HG03139 (cell line): ENCODE data around the gene MBNL1.

ENCODE experiments used
- ATAC-seq: cut with Tn5 transposase; IDR thresholded peaks from one replicate; pipeline ENCODE4 v1.9.1; 2021; ENCODE audit not compliant: unreplicated experiment

Gene MBNL1

GRCh38 chr3:152268555-152269055 is at the start of gene MBNL1:
TSS of gene MBNL1 (plus strand) at chr3:152268929. CDS start at chr3:152300194, 31,265 bp downstream.
- peak; percentile 47 for ATAC-seq

- ATAC-seq: no peak
These were observed 49.5 kb upstream of the MBNL1 start for GRCh38 chr3:152219216-152219615.

GRCh38 chr3:152219769-152220255 is 48.9 kb upstream of the MBNL1 start:
- ATAC-seq: no peak

GRCh38 chr3:152222327-152222726 is 46.4 kb upstream of the MBNL1 start:
- ATAC-seq: no peak

GRCh38 chr3:152225201-152225600 is 43.5 kb upstream of the MBNL1 start:
- ATAC-seq: no peak

GRCh38 chr3:152226176-152226575 is 42.6 kb upstream of the MBNL1 start:
- no peak for ATAC-seq

GRCh38 chr3:152227027-152227426 is 41.7 kb upstream of the MBNL1 start:
- ATAC-seq: no peak

- no peak for ATAC-seq
These were observed 39.0 kb upstream of the MBNL1 start for GRCh38 chr3:152229692-152230091.

- no peak for ATAC-seq
These were observed 38.4 kb upstream of the MBNL1 start for GRCh38 chr3:152230370-152230769.

GRCh38 chr3:152232001-152232400 is 36.7 kb upstream of the MBNL1 start:
- ATAC-seq: no peak

GRCh38 chr3:152232679-152233078 is 36.0 kb upstream of the MBNL1 start:
- no peak for ATAC-seq

- ATAC-seq: no peak
These were observed 33.9 kb upstream of the MBNL1 start for GRCh38 chr3:152234657-152235375.

GRCh38 chr3:152235709-152236298 is 32.9 kb upstream of the MBNL1 start:
- ATAC-seq: no peak

GRCh38 chr3:152236716-152237115 is 32.0 kb upstream of the MBNL1 start:
- ATAC-seq: no peak

- ATAC-seq: peak; percentile 53
These were observed 27.3 kb upstream of the MBNL1 start for GRCh38 chr3:152241142-152242017.

GRCh38 chr3:152243301-152243711 is 25.4 kb upstream of the MBNL1 start:
- ATAC-seq: peak; percentile 63

- peak; percentile 21 for ATAC-seq
These were observed 24.8 kb upstream of the MBNL1 start for GRCh38 chr3:152243721-152244516.

- no peak for ATAC-seq
These were observed 24.2 kb upstream of the MBNL1 start for GRCh38 chr3:152244517-152244888.

- ATAC-seq: no peak
These were observed 23.1 kb upstream of the MBNL1 start for GRCh38 chr3:152245498-152246170.

- no peak for ATAC-seq
These were observed 16.8 kb upstream of the MBNL1 start for GRCh38 chr3:152251916-152252315.
